NOMO-1 treated with DMSO at 0.1 percent for 48 hours (cell line): ENCODE data around the gene NBR1.
"Not testable (repeated sequence)": the region's sequence is repeated elsewhere in the genome, so short reads cannot be mapped to it uniquely, and the experiment has no call there.

ENCODE experiments used
- DNase-seq: peaks from one replicate; lab custom pipeline; 2025; ENCODE audit not compliant: unreplicated experiment; lab: John Stamatoyannopoulos, UW

NBR1 gene, protein sequence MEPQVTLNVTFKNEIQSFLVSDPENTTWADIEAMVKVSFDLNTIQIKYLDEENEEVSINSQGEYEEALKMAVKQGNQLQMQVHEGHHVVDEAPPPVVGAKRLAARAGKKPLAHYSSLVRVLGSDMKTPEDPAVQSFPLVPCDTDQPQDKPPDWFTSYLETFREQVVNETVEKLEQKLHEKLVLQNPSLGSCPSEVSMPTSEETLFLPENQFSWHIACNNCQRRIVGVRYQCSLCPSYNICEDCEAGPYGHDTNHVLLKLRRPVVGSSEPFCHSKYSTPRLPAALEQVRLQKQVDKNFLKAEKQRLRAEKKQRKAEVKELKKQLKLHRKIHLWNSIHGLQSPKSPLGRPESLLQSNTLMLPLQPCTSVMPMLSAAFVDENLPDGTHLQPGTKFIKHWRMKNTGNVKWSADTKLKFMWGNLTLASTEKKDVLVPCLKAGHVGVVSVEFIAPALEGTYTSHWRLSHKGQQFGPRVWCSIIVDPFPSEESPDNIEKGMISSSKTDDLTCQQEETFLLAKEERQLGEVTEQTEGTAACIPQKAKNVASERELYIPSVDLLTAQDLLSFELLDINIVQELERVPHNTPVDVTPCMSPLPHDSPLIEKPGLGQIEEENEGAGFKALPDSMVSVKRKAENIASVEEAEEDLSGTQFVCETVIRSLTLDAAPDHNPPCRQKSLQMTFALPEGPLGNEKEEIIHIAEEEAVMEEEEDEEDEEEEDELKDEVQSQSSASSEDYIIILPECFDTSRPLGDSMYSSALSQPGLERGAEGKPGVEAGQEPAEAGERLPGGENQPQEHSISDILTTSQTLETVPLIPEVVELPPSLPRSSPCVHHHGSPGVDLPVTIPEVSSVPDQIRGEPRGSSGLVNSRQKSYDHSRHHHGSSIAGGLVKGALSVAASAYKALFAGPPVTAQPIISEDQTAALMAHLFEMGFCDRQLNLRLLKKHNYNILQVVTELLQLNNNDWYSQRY

GRCh38 chr17:43170766-43171585 lies at the start of gene NBR1:
Gene NBR1, plus strand, starts transcription at chr17:43171214. Its CDS starts 4,586 bp downstream, at chr17:43175800.
- peak; percentile 98 for DNase-seq

DNA sequence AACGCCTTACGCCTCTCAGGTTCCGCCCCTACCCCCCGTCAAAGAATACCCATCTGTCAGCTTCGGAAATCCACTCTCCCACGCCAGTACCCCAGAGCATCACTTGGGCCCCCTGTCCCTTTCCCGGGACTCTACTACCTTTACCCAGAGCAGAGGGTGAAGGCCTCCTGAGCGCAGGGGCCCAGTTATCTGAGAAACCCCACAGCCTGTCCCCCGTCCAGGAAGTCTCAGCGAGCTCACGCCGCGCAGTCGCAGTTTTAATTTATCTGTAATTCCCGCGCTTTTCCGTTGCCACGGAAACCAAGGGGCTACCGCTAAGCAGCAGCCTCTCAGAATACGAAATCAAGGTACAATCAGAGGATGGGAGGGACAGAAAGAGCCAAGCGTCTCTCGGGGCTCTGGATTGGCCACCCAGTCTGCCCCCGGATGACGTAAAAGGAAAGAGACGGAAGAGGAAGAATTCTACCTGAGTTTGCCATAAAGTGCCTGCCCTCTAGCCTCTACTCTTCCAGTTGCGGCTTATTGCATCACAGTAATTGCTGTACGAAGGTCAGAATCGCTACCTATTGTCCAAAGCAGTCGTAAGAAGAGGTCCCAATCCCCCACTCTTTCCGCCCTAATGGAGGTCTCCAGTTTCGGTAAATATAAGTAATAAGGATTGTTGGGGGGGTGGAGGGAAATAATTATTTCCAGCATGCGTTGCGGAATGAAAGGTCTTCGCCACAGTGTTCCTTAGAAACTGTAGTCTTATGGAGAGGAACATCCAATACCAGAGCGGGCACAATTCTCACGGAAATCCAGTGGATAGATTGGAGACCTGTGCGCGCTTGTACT lies 45.7 kb upstream of the NBR1 start, which contains the start of gene BRCA1:
Gene BRCA1 (minus strand): TSS at position 232 of the 834 bp plus-strand sequence. CDS start 1,268 bp downstream, outside the sequence.
- peak; percentile 100 for DNase-seq

DNA sequence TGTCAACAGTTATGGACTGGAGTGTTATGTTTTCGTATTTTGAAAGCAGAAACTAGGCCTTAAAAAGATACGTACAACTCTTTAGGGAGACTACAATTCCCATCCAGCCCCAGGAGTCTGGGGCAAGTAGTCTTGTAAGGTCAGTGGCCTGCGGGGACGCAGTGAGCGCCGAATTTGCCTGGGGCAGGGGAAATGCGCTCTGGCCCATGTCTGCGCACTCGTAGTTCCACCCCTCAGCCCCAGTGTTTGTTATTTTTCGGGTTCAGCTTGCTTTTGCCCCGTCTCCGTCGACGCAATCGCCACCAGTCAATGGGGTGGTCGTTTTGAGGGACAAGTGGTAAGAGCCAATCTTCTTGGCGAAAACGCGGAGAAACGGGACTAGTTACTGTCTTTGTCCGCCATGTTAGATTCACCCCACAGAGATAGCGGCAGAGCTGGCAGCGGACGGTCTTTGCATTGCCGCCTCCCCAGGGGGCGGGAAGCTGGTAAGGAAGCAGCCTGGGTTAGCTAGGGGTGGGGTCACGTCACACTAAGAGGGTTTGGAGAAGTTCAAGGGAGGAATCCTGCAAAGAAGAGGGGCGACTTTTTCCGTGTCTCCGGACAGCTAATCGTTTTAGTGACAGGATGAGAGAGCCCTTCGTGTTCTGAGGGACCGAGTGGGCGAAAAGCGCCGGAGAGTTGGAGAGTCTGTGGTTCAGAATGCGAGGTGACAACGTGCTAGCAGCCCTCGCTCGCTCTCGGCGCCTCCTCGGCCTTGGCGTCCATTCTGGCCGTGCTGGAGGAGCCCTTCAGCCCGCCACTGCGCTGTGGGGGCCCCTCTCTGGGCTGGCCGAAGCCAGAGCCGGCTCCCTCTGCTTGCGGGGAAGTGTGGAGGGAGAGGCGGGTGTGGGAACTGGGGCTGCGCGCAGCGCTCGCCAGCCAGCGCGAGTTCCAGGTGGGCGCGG lies 44.8 kb upstream of the NBR1 start:
- DNase-seq: peak; percentile 32

DNA sequence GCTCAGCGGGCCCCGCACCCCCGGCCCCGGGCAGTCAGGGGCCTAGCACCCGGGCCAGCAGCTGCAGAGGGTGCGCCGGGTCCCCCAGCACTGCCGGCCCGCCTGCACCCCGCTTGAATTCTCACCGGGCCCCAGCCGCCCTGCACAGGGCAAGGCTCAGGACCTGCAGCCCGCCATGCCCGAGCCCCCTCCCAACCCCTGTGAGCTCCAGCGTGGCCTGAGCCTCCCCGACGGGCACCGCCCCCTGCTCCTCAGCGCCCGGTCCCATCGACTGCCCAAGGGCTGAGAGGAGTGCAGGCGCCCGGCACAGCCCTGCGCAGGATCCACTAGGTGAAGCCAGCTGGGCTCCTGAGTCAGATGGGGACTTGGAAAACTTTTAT lies 44.1 kb upstream of the NBR1 start:
- no peak for DNase-seq

DNA sequence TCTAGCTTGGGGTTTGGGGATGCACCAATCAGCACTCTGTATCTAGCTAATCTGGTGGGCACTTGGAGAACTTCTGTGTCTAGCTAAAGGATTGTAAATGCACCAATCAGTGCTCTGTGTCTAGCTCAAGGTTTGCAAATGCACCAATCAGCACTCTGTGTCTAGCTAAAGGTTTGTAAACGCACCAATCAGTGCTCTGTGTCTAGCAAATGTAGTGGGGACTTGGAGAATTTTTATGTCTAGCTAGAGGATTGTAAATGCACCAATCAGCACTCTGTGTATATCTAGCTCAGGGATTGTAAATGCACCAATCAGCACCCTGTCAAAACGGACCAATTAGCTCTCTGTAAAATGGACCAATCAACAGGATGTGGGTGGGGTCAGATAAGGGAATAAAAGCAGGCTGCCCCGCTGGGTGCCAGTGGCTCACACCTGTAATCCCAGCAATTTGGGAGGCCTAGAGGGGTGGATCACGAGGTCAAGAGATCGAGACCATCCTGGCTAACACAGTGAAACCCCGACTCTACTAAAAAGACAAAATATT lies 43.6 kb upstream of the NBR1 start:
- not testable (repeated sequence) for DNase-seq

- DNase-seq: no peak
These were observed 41.4 kb upstream of the NBR1 start for GRCh38 chr17:43129671-43130010.

GRCh38 chr17:43132117-43132516 lies 38.9 kb upstream of the NBR1 start:
- no peak for DNase-seq

- DNase-seq: peak; percentile 5
These were observed 37.6 kb upstream of the NBR1 start for GRCh38 chr17:43133439-43133838.

DNA sequence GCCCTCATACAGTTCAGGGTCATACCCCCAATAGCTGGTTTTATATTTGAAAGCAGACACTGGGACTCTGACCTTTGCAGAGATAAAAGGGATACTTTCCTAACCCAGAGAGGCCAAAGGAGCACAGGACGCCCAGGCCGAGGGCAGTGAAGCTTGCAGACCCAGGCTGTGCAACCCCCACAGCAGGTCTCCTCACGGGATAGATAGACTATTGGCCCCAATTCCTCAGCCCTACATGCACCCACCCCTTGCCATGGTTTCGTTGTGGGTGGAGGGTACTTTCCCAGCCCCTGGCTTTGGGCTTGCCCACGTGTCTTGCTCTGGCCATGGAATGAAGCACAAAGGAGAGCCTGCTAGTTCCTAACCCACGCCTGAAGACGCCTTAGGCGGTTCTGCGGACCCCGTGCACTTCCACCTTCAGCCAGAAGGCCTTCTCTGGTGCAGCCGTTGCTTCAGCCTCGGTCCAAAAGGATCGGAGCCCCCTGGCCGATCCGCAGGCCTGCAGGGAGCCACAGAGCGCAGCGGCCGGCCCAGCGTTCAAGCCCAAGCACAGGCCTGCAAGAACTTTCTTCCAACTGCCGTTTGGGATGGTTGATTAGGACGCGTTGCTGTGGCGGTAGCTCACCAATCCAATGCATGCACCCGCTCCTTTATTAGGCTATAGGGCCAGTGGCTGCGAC lies 36.1 kb upstream of the NBR1 start:
- DNase-seq: no peak

DNA sequence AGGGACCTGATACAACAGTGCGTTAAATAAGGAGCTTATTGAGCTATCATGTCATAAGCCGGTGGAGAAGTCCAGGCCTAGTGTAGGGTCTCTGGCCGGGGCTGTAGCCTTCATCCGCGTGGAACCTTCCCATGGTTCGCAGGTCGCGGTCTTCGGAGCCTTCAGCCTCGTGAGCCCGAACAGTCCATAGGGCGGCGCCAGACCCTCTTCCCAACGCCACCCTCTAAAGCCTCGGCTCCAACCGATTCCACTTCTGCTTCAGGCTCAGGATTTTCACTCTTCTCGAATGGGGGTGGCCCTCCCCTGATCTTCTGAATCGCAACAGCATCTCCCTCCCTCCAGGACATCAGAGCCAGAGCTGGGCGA lies 35.6 kb upstream of the NBR1 start:
- DNase-seq: no peak

DNA sequence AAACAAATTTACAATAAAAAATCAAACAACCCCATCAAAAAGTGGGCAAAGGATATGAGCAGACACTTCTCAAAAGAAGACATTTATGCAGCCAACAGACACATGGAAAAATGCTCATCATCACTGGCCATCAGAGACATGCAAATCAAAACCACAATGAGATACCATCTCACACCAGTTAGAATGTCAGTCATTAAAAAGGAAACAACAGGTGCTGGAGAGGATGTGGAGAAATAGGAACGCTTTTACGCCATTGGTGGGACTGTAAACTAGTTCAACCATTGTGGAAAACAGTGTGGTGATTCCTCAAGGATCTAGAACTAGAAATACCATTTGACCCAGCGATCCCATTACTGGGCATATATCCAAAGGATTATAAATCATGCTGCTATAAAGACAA lies 34.4 kb upstream of the NBR1 start:
- not testable (repeated sequence) for DNase-seq

- DNase-seq: not testable (repeated sequence)
These were observed 32.5 kb upstream of the NBR1 start for GRCh38 chr17:43138531-43138930.

- peak; percentile 48 for DNase-seq
These were observed 30.4 kb upstream of the NBR1 start for GRCh38 chr17:43140396-43141332.

GRCh38 chr17:43142153-43142552 lies 28.9 kb upstream of the NBR1 start:
- DNase-seq: no peak

DNA sequence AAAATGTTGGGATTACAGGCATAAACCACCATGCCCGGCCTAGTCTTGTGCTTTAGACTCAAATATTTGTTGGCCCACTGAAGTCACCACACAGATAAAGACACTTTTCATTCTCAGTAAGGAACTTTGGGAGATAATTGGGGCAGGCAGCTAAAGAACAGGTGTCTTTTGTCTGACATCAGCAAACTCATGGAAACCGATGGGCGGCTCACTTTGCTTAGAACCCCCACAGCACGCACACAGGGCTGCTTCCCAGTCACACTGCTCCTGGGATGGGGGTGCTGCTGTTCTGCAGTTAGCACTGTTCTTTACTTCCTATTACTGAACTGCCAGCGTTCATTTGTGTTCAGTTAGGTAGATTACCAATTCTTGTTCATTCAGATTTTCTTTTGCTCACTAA lies 27.8 kb upstream of the NBR1 start:
- DNase-seq: no peak

GRCh38 chr17:43146649-43147048 lies 24.4 kb upstream of the NBR1 start:
- no peak for DNase-seq

DNA sequence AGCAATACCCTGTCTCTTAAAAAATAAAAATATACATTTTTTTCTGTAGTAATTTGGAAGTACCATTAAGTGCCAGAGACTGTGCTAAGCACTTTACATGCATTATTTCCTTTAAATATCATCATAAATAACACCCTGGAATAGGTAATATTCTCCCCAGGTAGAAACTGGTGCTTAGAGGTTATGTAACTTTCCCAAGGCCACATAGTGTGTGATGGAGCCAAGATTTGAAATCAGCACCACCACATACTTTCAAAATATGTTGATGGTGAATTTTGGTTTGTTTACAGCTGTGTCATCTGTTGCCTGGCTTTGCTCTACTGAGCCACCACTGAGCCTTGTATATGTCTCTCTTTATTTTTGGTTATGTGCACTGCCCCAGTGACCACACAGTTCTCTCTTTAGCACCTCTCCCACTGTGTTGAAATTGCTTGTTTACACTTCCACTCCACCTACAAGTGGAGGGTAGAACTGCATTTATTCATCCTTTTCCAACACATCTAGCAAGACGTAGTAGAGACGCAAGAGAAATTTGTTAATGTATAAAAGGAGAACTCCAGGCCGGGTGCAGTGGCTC lies 19.0 kb upstream of the NBR1 start:
- no peak for DNase-seq
